Regular cardiac myocyte (primary cell): ENCODE results near the gene ZGLP1. TPM values are rescaled to one million over a fixed set of nuclear protein-coding genes. Genes with fewer than 3 reads are reported as not detected.

Experiments
- total RNA-seq: library from RNA; depleted of rRNA; stranded (reverse); fragments of >200 nt; gene quantifications from 2 replicates; pipeline ENCODE4 v1.2.3, GENCODE V29; 2014

Gene ZGLP1
- 0.38 and 1.1 TPM in 2 replicates for total RNA-seq

GRCh38 chr19:10309423-10309822 is at the start of gene ZGLP1:
Gene ZGLP1 (minus strand): TSS chr19:10309815.

DNA sequence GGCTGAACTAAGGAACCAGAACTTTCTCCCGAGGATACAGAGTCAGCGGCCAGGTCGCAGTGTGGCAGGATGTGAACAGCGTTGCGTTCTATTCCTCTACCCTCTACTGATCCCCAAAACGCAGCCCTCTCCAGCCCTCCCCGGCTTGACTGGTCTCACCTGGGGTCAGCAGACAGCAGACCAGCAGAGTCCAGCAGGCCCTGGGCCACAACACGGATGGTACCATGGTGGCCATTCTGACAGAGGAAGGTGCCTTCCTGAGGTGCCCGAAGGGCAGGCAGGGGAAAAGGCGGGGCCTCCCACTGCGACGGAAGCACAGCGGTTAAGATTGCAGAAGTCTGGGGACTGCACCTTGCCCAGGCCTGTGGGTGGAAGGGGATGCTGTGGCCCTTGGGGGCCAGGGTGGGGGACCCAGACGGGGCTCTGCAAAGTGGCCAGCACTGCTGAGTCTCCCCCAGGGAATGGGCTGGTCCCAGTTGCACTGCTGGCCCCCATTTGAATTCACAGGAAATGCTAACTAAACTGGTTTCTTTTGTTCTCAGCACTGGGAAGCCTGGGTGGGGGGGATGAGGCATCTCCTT is 29.9 kb upstream of the ZGLP1 start, which contains the start of gene ICAM3:
TSS of gene ICAM3 (minus strand) at position 245 of the 581 bp plus-strand sequence. CDS start at position 235, 10 bp downstream.

GRCh38 chr19:10332965-10333757 is 23.5 kb upstream of the ZGLP1 start, which contains the start of gene RAVER1:
Gene RAVER1 (minus strand): TSS chr19:10333529. CDS start chr19:10333507, 22 bp downstream.

GRCh38 chr19:10315335-10316214 is 6.0 kb upstream of the ZGLP1 start, which contains the start of gene FDX2:
Gene FDX2 (minus strand): TSS chr19:10316015. CDS start chr19:10315996, 19 bp downstream.

DNA sequence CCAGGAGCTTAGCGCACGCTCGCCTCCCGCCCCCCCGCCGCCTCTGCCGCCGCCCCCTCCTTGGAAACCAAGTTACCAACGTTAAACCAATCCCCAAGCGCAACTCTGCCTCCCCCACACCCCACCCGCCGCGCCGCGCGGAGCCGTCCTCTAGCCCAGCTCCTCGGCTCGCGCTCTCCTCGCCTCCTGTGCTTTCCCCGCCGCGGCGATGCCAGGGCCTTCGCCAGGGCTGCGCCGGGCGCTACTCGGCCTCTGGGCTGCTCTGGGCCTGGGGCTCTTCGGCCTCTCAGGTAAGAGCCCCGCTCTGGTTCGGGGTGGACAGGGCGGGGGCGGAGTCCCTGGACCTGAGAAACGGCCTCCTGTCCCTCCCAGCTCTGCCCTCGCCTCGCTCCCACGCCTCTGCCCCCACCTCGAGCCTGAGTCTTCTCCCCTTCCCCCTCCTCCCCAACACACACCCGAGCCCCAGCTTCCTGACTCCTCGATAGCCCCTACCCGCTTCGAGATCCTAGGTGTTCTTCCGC is 19.7 kb downstream of the ZGLP1 start, which contains the start of gene ICAM5:
TSS of gene ICAM5 (plus strand) at position 117 of the 521 bp plus-strand sequence. CDS start at position 209, 92 bp downstream.

DNA sequence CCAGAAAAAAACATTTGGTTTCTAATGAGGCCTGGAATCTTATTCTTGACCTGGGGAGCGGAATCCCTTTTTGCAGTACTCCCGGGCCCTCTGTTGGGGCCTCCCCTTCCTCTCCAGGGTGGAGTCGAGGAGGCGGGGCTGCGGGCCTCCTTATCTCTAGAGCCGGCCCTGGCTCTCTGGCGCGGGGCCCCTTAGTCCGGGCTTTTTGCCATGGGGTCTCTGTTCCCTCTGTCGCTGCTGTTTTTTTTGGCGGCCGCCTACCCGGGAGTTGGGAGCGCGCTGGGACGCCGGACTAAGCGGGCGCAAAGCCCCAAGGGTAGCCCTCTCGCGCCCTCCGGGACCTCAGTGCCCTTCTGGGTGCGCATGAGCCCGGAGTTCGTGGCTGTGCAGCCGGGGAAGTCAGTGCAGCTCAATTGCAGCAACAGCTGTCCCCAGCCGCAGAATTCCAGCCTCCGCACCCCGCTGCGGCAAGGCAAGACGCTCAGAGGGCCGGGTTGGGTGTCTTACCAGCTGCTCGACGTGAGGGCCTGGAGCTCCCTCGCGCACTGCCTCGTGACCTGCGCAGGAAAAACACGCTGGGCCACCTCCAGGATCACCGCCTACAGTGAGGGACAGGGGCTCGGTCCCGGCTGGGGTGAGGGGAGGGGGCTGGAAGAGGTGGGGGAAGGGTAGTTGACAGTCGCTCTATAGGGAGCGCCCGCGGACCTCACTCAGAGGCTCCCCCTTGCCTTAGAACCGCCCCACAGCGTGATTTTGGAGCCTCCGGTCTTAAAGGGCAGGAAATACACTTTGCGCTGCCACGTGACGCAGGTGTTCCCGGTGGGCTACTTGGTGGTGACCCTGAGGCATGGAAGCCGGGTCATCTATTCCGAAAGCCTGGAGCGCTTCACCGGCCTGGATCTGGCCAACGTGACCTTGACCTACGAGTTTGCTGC is 22.5 kb downstream of the ZGLP1 start, which contains the start of gene ICAM4:
TSS of gene ICAM4 (plus strand) at position 153 of the 935 bp plus-strand sequence. CDS start at position 211, 58 bp downstream.

DNA sequence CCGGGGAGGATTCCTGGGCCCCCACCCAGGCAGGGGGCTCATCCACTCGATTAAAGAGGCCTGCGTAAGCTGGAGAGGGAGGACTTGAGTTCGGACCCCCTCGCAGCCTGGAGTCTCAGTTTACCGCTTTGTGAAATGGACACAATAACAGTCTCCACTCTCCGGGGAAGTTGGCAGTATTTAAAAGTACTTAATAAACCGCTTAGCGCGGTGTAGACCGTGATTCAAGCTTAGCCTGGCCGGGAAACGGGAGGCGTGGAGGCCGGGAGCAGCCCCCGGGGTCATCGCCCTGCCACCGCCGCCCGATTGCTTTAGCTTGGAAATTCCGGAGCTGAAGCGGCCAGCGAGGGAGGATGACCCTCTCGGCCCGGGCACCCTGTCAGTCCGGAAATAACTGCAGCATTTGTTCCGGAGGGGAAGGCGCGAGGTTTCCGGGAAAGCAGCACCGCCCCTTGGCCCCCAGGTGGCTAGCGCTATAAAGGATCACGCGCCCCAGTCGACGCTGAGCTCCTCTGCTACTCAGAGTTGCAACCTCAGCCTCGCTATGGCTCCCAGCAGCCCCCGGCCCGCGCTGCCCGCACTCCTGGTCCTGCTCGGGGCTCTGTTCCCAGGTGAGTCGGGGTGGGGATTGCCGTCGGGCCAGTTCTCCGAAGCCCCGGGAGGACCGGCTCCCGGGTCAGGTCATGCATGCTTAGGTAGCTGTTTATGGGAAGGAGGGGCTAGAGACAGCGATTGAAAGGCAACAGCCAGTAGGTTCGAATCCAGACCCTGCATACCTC is 38.8 kb downstream of the ZGLP1 start, which contains the start of gene ICAM1:
TSS of gene ICAM1 (plus strand) at position 505 of the 779 bp plus-strand sequence. CDS start at position 545, 40 bp downstream.

Other genes with a start within 250 kb of the ZGLP1 start
- 12.1 and 25.1 TPM in 2 replicates for gene SHFL, start 223.5 kb downstream of the ZGLP1 start, total RNA-seq
- 0.19 and 1.4 TPM in 2 replicates for gene ANGPTL6, start 207.1 kb downstream of the ZGLP1 start, total RNA-seq
- 36.1 and 61.2 TPM in 2 replicates for gene PPAN, start 203.5 kb downstream of the ZGLP1 start, total RNA-seq
- 2.3 and 3.8 TPM in 2 replicates for gene P2RY11, start 198.1 kb downstream of the ZGLP1 start, total RNA-seq
- 285 and 382 TPM in 2 replicates for gene EIF3G, start 189.9 kb downstream of the ZGLP1 start, total RNA-seq
- gene DNMT1, start 114.9 kb downstream of the ZGLP1 start, total RNA-seq, result 19.2 and 91.1 TPM in 2 replicates
- 11.0 and 13.6 TPM in 2 replicates for gene S1PR2, start 78.5 kb downstream of the ZGLP1 start, total RNA-seq
- gene MRPL4, start 57.6 kb downstream of the ZGLP1 start, total RNA-seq, result 10.7 and 36.0 TPM in 2 replicates
- gene ICAM1, start 38.7 kb downstream of the ZGLP1 start, total RNA-seq, result 5.2 and 23.1 TPM in 2 replicates
- 0.85 and 0.96 TPM in 2 replicates for gene ICAM4, start 22.9 kb downstream of the ZGLP1 start, total RNA-seq
- gene ICAM5, start 19.9 kb downstream of the ZGLP1 start, total RNA-seq, result 0.96 and 3.9 TPM in 2 replicates
- 14.4 and 23.4 TPM in 2 replicates for gene FDX2, start 6.2 kb upstream of the ZGLP1 start, total RNA-seq
- gene RAVER1, start 23.7 kb upstream of the ZGLP1 start, total RNA-seq, result 4.2 and 11.3 TPM in 2 replicates
- gene ICAM3, start 29.8 kb upstream of the ZGLP1 start, total RNA-seq, result 7.0 and 12.1 TPM in 2 replicates
- 60.6 and 101 TPM in 2 replicates for gene TYK2, start 70.8 kb upstream of the ZGLP1 start, total RNA-seq
- gene CDC37, start 93.7 kb upstream of the ZGLP1 start, total RNA-seq, result 193 and 304 TPM in 2 replicates
- 2.5 and 2.8 TPM in 2 replicates for gene PDE4A, start 110.7 kb upstream of the ZGLP1 start, total RNA-seq
- gene KEAP1, start 193.5 kb upstream of the ZGLP1 start, total RNA-seq, result 69.3 and 98.5 TPM in 2 replicates
- 1.4 and 4.6 TPM in 2 replicates for gene S1PR5, start 207.6 kb upstream of the ZGLP1 start, total RNA-seq
- 14.9 and 25.9 TPM in 2 replicates for gene ATG4D, start 234.1 kb upstream of the ZGLP1 start, total RNA-seq